Uterus (tissue), 4 donors: ENCODE data around the gene DNAJA4. TPM values are rescaled to one million over a fixed set of nuclear protein-coding genes. Genes with fewer than 3 reads are reported as not detected.
A peak's percentile ranks its signal among the peaks of the same experiment; 100 is the strongest.

Experiments used
- DNase-seq, 2 donors: peaks; one replicate each; pipeline ENCODE4 v3.0.0-alpha.2; 2019 to 2020
- H3K27ac ChIP-seq, 2 donors: fragments of 200-600 bp; sonication (generic); 1 replicate in 1 of 2; 2 replicates in 1 of 2; pipeline ENCODE4 v1.5.1; 2016 to 2018
- H3K27me3 ChIP-seq, 2 donors: fragments of 200-600 bp; sonication (generic); one replicate each; pipeline ENCODE4 v1.5.1; 2018 to 2019; ENCODE audit warnings: control low read depth in 1 of 2
- H3K36me3 ChIP-seq, 2 donors: fragments of 200-600 bp; sonication (generic); one replicate each; pipeline ENCODE4 v1.5.1; 2019; ENCODE audit warnings: control low read depth in 1 of 2
- H3K4me1 ChIP-seq, 2 donors: fragments of 200-600 bp; sonication (generic); one replicate each; pipeline ENCODE4 v1.5.1; 2018 to 2019; ENCODE audit warnings: control low read depth in 1 of 2
- H3K4me3 ChIP-seq, 2 donors: fragments of 200-600 bp; sonication (generic); 1 replicate in 1 of 2; 2 replicates in 1 of 2; pipeline ENCODE4 v1.5.1; 2018 to 2019; ENCODE audit warnings: mild to moderate bottlenecking in 1 of 2
- H3K9me3 ChIP-seq, 2 donors: fragments of 200-600 bp; sonication (generic); one replicate each; pipeline ENCODE4 v1.5.1; 2019; ENCODE audit warnings: control low read depth in 1 of 2
- POLR2A ChIP-seq, 2 donors: fragments of 450-650 bp; IDR thresholded peaks; one replicate each; pipeline ENCODE4 v1.6.1; 2016; ENCODE audit warnings: antibody characterized with exemption in 2 of 2, mild to moderate bottlenecking in 1 of 2, moderate library complexity in 1 of 2
- intact Hi-C: fragments of 100-400 bp; cut with DNase I; formaldehyde crosslinking; loops from one replicate; pipeline ENCODE4 v1.15.1; 2023; ENCODE audit warnings: low total_unique reads
- total RNA-seq, 4 donors: library from RNA; depleted of rRNA in 3 of 4; stranded (reverse); fragments of >200 nt in 3 of 4; gene quantifications; one replicate each; pipeline versions ENCODE4 v1.1.0 to v1.2.4, GENCODE V29; 2014 to 2023
- TF ChIP-seq, protein P1 (sequence below), 4 experiments: fragments of 200-600 bp in 2 of 4; fragments of 450-650 bp in 2 of 4; sonication (generic) in 2 of 4; IDR thresholded peaks; one replicate each; pipeline ENCODE4 v1.5.1; 2016 to 2019; ENCODE audit warnings: antibody characterized with exemption in 4 of 4, mild to moderate bottlenecking in 2 of 4, moderate library complexity in 1 of 4
- donor health status: DM: yes; HTN: yes; CAD: no.

The DNAJA4 gene
- total RNA-seq, 4 donors from 2014 or later, result 2.6 to 16.8 (median 14.6) TPM

DNA sequence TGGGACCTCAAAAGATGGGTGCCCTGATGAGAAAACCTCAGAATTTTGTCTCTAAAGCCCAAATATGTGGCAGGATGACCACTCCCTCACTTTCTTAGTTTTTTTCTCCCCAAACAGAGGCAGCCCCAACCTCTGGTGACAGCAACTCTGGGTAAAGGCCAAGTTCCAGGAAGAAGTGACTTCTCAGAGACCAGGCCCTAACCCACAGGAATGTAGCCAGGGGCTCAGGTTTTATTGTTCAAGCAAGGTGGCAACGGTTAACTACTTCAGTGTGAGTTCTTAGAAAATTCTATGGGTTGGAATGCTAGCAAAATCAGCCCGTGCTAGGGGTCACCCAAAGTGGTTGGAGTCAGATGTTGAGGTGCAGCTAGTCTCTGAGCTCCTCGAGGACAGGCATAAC lies 5.1 kb upstream of the DNAJA4 start:
- no peak for DNase-seq
- Histone ChIP-seq H3K9me3 (no peaks in the 10 kb centered on the region), H3K4me3 (no peak overlapping the region), H3K27me3 (no peaks in the 10 kb centered on the region), H3K36me3 (no peaks in the 10 kb centered on the region), H3K27ac (no peak overlapping the region), H3K4me1 (no peaks in the 10 kb centered on the region)
- intact Hi-C loops, result no loop called here
- no peak for TF ChIP-seq POLR2A (IDR thresholded peaks at IDR 0.05)
- TF ChIP-seq, protein P1, sequence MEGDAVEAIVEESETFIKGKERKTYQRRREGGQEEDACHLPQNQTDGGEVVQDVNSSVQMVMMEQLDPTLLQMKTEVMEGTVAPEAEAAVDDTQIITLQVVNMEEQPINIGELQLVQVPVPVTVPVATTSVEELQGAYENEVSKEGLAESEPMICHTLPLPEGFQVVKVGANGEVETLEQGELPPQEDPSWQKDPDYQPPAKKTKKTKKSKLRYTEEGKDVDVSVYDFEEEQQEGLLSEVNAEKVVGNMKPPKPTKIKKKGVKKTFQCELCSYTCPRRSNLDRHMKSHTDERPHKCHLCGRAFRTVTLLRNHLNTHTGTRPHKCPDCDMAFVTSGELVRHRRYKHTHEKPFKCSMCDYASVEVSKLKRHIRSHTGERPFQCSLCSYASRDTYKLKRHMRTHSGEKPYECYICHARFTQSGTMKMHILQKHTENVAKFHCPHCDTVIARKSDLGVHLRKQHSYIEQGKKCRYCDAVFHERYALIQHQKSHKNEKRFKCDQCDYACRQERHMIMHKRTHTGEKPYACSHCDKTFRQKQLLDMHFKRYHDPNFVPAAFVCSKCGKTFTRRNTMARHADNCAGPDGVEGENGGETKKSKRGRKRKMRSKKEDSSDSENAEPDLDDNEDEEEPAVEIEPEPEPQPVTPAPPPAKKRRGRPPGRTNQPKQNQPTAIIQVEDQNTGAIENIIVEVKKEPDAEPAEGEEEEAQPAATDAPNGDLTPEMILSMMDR (IDR thresholded peaks at IDR 0.05), result no peak

- TF ChIP-seq, protein P1 (IDR thresholded peaks at IDR 0.05), result no peak
- no peak for TF ChIP-seq POLR2A (IDR thresholded peaks at IDR 0.05)
- intact Hi-C loops, result no loop called here
- no peaks in the 10 kb centered on the region for H3K9me3 ChIP-seq
- no peaks in the 10 kb centered on the region for H3K36me3 ChIP-seq
- no peak overlapping the region for H3K4me3 ChIP-seq
- H3K4me1 ChIP-seq, result no peaks in the 10 kb centered on the region
- no peaks in the 10 kb centered on the region for H3K27me3 ChIP-seq
- no peak for DNase-seq
- H3K27ac ChIP-seq, result no peak overlapping the region
Observed at GRCh38 chr15:78260489-78260888, 3.9 kb upstream of the DNAJA4 start.

DNA sequence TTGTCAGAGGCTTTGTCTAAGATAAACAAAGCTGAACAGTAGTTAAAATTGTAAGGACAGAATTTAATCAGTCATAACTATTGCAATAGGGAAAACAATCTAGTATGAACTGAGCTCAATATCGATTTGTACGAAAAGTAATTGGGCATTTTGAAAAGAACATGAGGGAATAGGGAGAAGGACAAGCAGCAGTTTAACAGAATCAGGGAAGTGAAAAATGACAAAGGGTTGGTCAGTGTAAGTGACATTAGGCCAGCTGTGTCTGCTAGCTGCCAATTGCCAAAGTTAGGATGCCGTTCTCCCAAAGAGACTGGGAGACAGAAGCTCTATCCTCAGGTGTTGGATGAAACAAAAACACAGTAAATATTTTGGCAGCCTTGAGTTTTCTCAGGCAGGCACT lies 3.3 kb upstream of the DNAJA4 start:
- no peak overlapping the region for H3K4me3 ChIP-seq
- no peaks in the 10 kb centered on the region for H3K9me3 ChIP-seq
- TF ChIP-seq, protein P1 (IDR thresholded peaks at IDR 0.05), result no peak
- no peak for TF ChIP-seq POLR2A (IDR thresholded peaks at IDR 0.05)
- DNase-seq, result no peak
- intact Hi-C loops, result no loop called here
- no peaks in the 10 kb centered on the region for H3K27me3 ChIP-seq
- H3K36me3 ChIP-seq, result no peaks in the 10 kb centered on the region
- H3K27ac ChIP-seq, result no peak overlapping the region
- no peaks in the 10 kb centered on the region for H3K4me1 ChIP-seq

DNA sequence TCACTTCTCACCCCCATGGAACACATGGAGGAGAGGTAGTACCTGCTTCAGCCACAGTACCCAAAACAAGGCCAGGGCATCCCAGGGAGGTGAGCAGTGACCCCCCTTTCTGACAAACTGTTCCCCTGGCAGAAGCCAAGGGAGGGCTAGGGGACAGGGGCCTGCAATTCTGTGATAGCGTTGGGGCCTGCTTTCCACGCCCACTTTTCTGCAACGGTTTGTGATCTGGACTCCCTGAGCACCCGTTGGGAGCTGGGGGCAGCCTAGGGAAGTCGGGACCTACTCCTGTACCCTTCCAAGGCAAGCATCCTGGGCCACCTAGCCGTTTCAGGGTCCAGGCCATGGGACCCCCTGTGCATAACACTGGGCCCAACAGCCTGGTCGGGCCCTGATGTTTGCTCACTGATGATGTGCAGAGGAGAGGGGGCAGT lies 996 bp upstream of the DNAJA4 start:
- H3K4me1 ChIP-seq, result no peaks in the 10 kb centered on the region
- no peak overlapping the region for H3K4me3 ChIP-seq
- no peaks in the 10 kb centered on the region for H3K27me3 ChIP-seq
- H3K9me3 ChIP-seq, result no peaks in the 10 kb centered on the region
- TF ChIP-seq, protein P1 (IDR thresholded peaks at IDR 0.05), result no peak
- TF ChIP-seq POLR2A (IDR thresholded peaks at IDR 0.05), result no peak
- no peak for DNase-seq
- H3K36me3 ChIP-seq, result no peaks in the 10 kb centered on the region
- no peak overlapping the region for H3K27ac ChIP-seq
- intact Hi-C loops, result no loop called here

DNA sequence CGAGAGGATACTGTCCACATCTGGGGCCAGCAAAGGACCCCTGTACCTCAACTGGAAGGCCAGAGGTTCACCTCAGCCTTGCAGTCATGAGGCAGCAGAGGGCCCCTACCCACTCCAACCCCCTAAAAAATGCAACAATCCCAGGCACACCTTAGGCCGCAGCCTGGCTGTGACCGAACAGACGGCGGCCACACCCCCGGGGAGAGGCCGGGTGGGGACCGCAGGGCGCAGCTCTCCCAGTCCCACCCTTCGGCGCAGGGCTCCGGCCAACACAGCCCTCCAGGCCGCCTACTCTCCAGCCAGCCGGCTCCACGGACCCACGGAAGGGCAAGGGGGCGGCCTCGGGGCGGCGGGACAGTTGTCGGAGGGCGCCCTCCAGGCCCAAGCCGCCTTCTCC lies 457 bp upstream of the DNAJA4 start:
- H3K27me3 ChIP-seq, result no peaks in the 10 kb centered on the region
- TF ChIP-seq POLR2A (IDR thresholded peaks at IDR 0.05), result no peak
- TF ChIP-seq, protein P1 (IDR thresholded peaks at IDR 0.05), result no peak
- H3K9me3 ChIP-seq, result no peaks in the 10 kb centered on the region
- no peak for DNase-seq
- H3K36me3 ChIP-seq, result no peaks in the 10 kb centered on the region
- peak overlapping the region; percentile 43 to 67 for H3K27ac ChIP-seq
- H3K4me3 ChIP-seq, result peak overlapping the region; percentile 47 to 53
- intact Hi-C loops, result no loop called here
- H3K4me1 ChIP-seq, result no peaks in the 10 kb centered on the region
